Measurements from ENCODE around the gene MORN1. TPM values are rescaled to one million over a fixed set of nuclear protein-coding genes. Genes with fewer than 3 reads are reported as not detected.
A peak's percentile ranks its signal among the peaks of the same experiment; 100 is the strongest.

The MORN1 gene
- total and polyA plus RNA-seq, 2 of the 4 experiments (the other 2 are of a cell fraction), result 3.0 to 4.2 TPM

GRCh38 chr1:2288816-2289536, 102.4 kb downstream of the MORN1 start:
- intact Hi-C loops (cut with micrococcal nuclease) (no loop called here), dilution Hi-C loops (cut with HindIII; ENCODE audit: low sequenced_read_pairs, unreplicated experiment) (no loop called here), in situ Hi-C loops (cut with MboI; ENCODE audit: low sequenced_read_pairs) (no loop called here)
- H4K20me1 ChIP-seq (ENCODE audit: insufficient read depth, low read length), result peaks cover 41% of the 10 kb centered on the region
- no peak overlapping the region for H3K9ac ChIP-seq (ENCODE audit: low read depth, low read length)
- ChIA-PET CTCF (no interaction called here), POLR2A (ENCODE audit: unreplicated experiment) (no interaction called here)
- H3K56ac ChIP-seq (ENCODE audit: extremely low read depth, insufficient read depth, low read length), result no peak overlapping the region
- H2AK5ac ChIP-seq (ENCODE audit: low read depth, low read length), result peak overlapping the region; percentile 49
- H2BK15ac ChIP-seq (ENCODE audit: low read depth, low read length), result no peak overlapping the region; the same call in 2 of the 3 replicates
- peak overlapping the region; percentile 9; the same call in 1 of the 2 replicates for H3K4ac ChIP-seq (ENCODE audit: low read depth, low read length)
- H3K4me3 ChIP-seq (ENCODE audit: insufficient read depth, low read depth, low read length), result no peak overlapping the region
- peak overlapping the region; percentile 21 for H2BK5ac ChIP-seq (ENCODE audit: low read depth, low read length, poor library complexity, severe bottlenecking)
- no peak overlapping the region for H2BK120ac ChIP-seq (ENCODE audit: low read depth, low read length)
- no peak overlapping the region; a peak in 2 of 4 replicates for H4K8ac ChIP-seq (ENCODE audit: low read depth in 2 of 2, low read length in 2 of 2)
- 86% methylated on average over 5 of the region's 20 CpGs; no CpG with 5 or more reads in 1 of the 2 experiments for WGBS, 2 experiments (ENCODE audit: extremely low coverage in 2 of 2, insufficient read length in 1 of 2)
- no peak overlapping the region for H3K14ac ChIP-seq (replicated peaks; ENCODE audit: low read depth, low read length)
- no peak overlapping the region for H4K5ac ChIP-seq (ENCODE audit: low read depth, low read length)
- no peaks in the 10 kb centered on the region for H3K9me3 ChIP-seq (ENCODE audit: control insufficient read depth, insufficient read depth, low read length)
- no TSS peak for BruUV-seq (replicated peaks)
- ATAC-seq (ENCODE audit: low read depth), result no peak
- H3K27me3 ChIP-seq (ENCODE audit: control insufficient read depth, insufficient read depth, low read length), result no peaks in the 10 kb centered on the region
- no peak for TF ChIP-seq USF2 (IDR thresholded peaks at IDR 0.05; ENCODE audit: low read depth, low read length)
- TF ChIP-seq BHLHE40 (IDR thresholded peaks at IDR 0.05; ENCODE audit: low read depth, low read length), result no peak
- TF ChIP-seq CEBPB (IDR thresholded peaks at IDR 0.05; ENCODE audit: low read depth, low read length), result no peak
- TF ChIP-seq RAD21 (IDR thresholded peaks at IDR 0.05; ENCODE audit: low read length), result no peak
- TF ChIP-seq CTCF (conservative IDR thresholded peaks at IDR 0.05; ENCODE audit: low read depth, low read length), result no peak
- TF ChIP-seq SMC3 (IDR thresholded peaks at IDR 0.05; ENCODE audit: low read depth, low read length), result no peak
- TF ChIP-seq ELK1 (IDR thresholded peaks at IDR 0.05; ENCODE audit: borderline replicate concordance, low read depth, low read length), result no peak
- TF ChIP-seq POLR2A (IDR thresholded peaks at IDR 0.05; ENCODE audit: low read depth, low read length), result no peak
- H4K91ac ChIP-seq (ENCODE audit: insufficient read depth, low read depth, low read length), result peak overlapping the region; percentile 16
- peaks cover 46% of the 10 kb centered on the region for H3K4me1 ChIP-seq (ENCODE audit: control insufficient read depth, insufficient read depth, low read length)
- peak overlapping the region; percentile 70 for H2AK9ac ChIP-seq (replicated peaks; ENCODE audit: low read depth, low read length, poor library complexity)
- no peak overlapping the region for H3K18ac ChIP-seq (ENCODE audit: low read depth, low read length)
- H3K36me3 ChIP-seq (ENCODE audit: control insufficient read depth, insufficient read depth, low read length), result no peaks in the 10 kb centered on the region
- H3K79me1 ChIP-seq (ENCODE audit: low read depth in 1 of 2, low read length in 2 of 2), result peaks cover 6 to 80% of the 10 kb centered on the region in 2 experiments; a peak in 3 of 4 replicates
- no peak overlapping the region for H2AFZ ChIP-seq (replicated peaks; ENCODE audit: low read length, poor library complexity)
- no peak for DNase-seq
- peaks cover 31% of the 10 kb centered on the region for H3K9me1 ChIP-seq (ENCODE audit: insufficient read depth, low read length)
- H3K27ac ChIP-seq (ENCODE audit: insufficient read depth, low read length), result 0 out of 2 replicates have a peak overlapping the region, but pooled peaks have one; percentile 14
- H3K23ac ChIP-seq (ENCODE audit: low read depth, low read length), result no peak overlapping the region
- H3K4me2 ChIP-seq (ENCODE audit: low read depth, low read length), result no peak overlapping the region
- H2BK20ac ChIP-seq (ENCODE audit: low read depth, low read length), result no peak overlapping the region

All from IMR-90 (cell line).